ENCODE measurements around the gene DNASE2B. TPM values are rescaled to one million over a fixed set of nuclear protein-coding genes. Genes with fewer than 3 reads are reported as not detected.

Gene DNASE2B
- total RNA-seq, 2 experiments from 2014 or later, result not detected

DNA sequence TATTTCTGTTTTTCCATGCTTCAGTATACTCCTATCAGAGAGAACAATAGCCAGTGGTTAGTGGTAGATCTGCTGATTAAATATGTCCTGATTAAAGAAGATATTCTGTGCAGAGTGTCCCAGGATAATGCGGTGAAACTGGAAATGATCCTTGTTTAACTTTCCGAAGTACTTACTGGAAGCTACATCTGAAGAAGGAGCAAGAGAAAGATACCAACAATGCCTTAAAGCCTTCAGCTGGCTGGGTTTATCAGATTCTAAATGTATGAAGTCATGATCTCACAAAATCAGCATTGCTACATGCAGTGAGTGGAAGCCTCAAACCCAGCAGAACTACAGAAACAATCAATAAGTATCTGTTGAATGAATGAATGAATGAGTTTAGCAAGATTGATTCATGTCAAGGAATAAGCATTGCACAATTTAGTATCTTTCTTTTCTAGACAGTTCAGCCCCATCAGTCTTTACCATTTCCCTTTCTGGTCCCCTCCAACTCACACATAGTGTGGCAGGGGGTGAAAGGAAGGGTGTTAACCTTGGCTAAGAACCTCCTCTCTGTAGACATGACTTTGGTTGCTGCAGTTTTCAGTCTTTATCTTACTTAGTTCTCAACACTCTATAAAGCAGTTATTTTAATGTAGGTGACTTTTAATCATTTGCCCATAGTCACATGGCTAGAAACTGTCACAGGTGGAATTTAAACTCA lies 24.7 kb upstream of the DNASE2B start:
- Mint-ChIP-seq H3K4me3 (no peak overlapping the region), H3K27ac (no peak overlapping the region), H3K4me1 (ENCODE audit: low read depth) (no peaks in the 10 kb centered on the region), H3K27me3 (no peaks in the 10 kb centered on the region), H3K36me3 (ENCODE audit: low read depth) (no peaks in the 10 kb centered on the region), H3K9me3 (no peaks in the 10 kb centered on the region)
- ATAC-seq (no peak), DNase-seq (no peak)
- intact Hi-C loops (cut with micrococcal nuclease), result no loop called here
- CTCF ChIA-PET, result no interaction called here
- TF ChIP-seq, protein P1, sequence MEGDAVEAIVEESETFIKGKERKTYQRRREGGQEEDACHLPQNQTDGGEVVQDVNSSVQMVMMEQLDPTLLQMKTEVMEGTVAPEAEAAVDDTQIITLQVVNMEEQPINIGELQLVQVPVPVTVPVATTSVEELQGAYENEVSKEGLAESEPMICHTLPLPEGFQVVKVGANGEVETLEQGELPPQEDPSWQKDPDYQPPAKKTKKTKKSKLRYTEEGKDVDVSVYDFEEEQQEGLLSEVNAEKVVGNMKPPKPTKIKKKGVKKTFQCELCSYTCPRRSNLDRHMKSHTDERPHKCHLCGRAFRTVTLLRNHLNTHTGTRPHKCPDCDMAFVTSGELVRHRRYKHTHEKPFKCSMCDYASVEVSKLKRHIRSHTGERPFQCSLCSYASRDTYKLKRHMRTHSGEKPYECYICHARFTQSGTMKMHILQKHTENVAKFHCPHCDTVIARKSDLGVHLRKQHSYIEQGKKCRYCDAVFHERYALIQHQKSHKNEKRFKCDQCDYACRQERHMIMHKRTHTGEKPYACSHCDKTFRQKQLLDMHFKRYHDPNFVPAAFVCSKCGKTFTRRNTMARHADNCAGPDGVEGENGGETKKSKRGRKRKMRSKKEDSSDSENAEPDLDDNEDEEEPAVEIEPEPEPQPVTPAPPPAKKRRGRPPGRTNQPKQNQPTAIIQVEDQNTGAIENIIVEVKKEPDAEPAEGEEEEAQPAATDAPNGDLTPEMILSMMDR (IDR thresholded peaks at IDR 0.05), result no peak
- POLR2A ChIA-PET, result no interaction called here

DNA sequence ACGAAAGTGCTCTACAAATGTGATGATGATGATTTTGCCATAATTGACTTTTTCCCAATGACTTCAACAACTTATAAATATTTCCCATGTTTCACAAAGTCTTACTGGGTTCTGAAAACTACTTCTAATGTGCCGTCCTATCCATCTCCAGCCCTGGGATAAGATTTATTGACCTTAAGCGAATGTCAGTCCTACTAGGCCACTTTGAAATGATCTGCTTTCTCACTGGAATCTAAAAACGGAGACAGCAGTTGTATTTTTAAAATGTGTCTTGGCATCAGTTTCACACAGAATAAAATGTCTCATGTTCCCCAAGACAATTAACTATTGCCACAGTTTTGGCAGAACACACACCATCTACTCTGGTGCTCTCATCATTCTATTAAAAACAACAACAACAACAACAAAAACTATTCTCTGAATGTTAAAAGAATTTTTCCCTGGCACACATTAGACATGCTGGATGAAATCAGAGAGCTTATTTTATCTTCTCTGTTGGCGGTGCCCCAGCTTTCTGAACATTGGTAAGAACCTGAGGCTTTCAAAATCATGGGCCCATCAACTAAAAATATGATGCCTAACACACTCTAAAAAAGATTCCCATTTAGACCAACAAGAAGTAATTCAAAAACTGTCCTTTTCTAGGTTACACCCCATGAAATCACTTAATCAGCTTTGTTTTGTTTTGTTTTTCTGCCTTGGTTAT lies 23.1 kb upstream of the DNASE2B start:
- H3K27ac Mint-ChIP-seq, result no peak overlapping the region
- TF ChIP-seq, protein P1 (IDR thresholded peaks at IDR 0.05), result no peak
- no peaks in the 10 kb centered on the region for H3K9me3 Mint-ChIP-seq
- intact Hi-C loops (cut with micrococcal nuclease), result no loop called here
- H3K4me1 Mint-ChIP-seq (ENCODE audit: low read depth), result no peaks in the 10 kb centered on the region
- H3K36me3 Mint-ChIP-seq (ENCODE audit: low read depth), result no peaks in the 10 kb centered on the region
- ChIA-PET POLR2A (interaction anchor here (1.1 kb wide), 1 partner anchor 14 kb away, joined by 3 read pairs; no protein-coding TSS in a partner anchor), CTCF (interaction anchor here (1.1 kb wide), 1 partner anchor 11 kb away, joined by 4 read pairs; no protein-coding TSS in a partner anchor)
- H3K4me3 Mint-ChIP-seq, result no peak overlapping the region
- no peak for ATAC-seq
- DNase-seq, result no peak
- H3K27me3 Mint-ChIP-seq, result no peaks in the 10 kb centered on the region

DNA sequence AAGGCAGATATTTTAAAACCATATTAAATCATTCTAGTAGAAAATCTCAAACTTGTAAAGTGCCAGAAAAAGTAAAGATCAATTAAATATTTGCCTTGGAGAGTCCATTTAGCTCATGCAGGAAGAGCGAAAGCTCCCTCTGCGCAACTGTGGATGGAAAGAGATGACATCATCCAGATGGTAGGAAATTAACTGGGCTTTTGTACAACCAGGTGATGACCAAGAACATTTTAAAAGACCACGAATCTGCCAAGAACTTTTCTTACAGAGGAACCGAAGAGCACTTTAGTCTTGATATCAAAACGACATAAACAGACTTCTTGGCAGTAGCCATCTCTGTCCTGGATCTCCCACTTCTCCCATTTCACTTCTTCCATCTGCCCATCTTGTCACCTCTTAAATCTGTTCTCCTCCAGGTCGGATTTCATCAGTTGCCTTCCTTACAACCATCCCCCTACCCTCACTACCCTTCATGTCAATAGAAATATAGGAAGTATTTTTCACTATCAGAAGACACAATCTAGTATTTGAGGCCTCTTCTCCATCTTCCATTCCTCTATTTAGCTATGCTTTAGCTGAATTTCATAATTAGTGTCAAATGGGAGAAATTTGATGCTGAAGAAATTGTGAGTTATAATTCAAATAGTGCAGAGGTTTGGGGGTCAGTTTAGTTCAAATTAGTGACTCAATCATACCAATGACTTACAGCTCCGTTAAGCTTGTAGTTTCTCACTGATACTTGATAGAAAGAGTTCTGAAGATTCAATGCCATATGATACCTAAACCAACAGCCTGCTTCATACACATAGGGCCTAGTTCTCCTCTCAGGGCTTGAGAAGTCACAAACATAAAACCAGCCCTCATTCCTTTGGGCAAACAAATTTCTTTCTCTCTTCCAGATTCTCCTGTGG lies 22.0 kb upstream of the DNASE2B start:
- H3K27me3 Mint-ChIP-seq, result no peaks in the 10 kb centered on the region
- CTCF ChIA-PET, result interaction anchor here (1.1 kb wide), 1 partner anchor 10 kb away, joined by 4 read pairs; no protein-coding TSS in a partner anchor
- no peaks in the 10 kb centered on the region for H3K9me3 Mint-ChIP-seq
- TF ChIP-seq, protein P1 (IDR thresholded peaks at IDR 0.05), result no peak
- no peak for ATAC-seq
- DNase-seq, result no peak
- H3K36me3 Mint-ChIP-seq (ENCODE audit: low read depth), result no peaks in the 10 kb centered on the region
- intact Hi-C loops (cut with micrococcal nuclease), result no loop called here
- H3K27ac Mint-ChIP-seq, result no peak overlapping the region
- H3K4me3 Mint-ChIP-seq, result no peak overlapping the region
- H3K4me1 Mint-ChIP-seq (ENCODE audit: low read depth), result no peaks in the 10 kb centered on the region
- POLR2A ChIA-PET, result interaction anchor here (1.1 kb wide), 1 partner anchor 12 kb away, joined by 3 read pairs; no protein-coding TSS in a partner anchor

- H3K9me3 Mint-ChIP-seq, result no peaks in the 10 kb centered on the region
- TF ChIP-seq, protein P1 (IDR thresholded peaks at IDR 0.05), result no peak
- H3K4me3 Mint-ChIP-seq, result no peak overlapping the region
- no peak overlapping the region for H3K27ac Mint-ChIP-seq
- ATAC-seq (no peak), DNase-seq (no peak)
- intact Hi-C loops (cut with micrococcal nuclease), result no loop called here
- ChIA-PET CTCF (interaction anchor here (1.1 kb wide), 1 partner anchor 236 kb away, joined by 3 read pairs; no protein-coding TSS in a partner anchor), POLR2A (no interaction called here)
- no peaks in the 10 kb centered on the region for H3K4me1 Mint-ChIP-seq (ENCODE audit: low read depth)
- H3K36me3 Mint-ChIP-seq (ENCODE audit: low read depth), result no peaks in the 10 kb centered on the region
- no peaks in the 10 kb centered on the region for H3K27me3 Mint-ChIP-seq
These were observed 20.7 kb upstream of the DNASE2B start for GRCh38 chr1:84377480-84378095.

Data from activated CD8-positive, alpha-beta T cell treated with anti-CD3 and anti-CD28 coated beads for 36 hours (primary cell).